ENCODE results near the gene SLC5A4.
"Not testable (repeated sequence)": the region's sequence is repeated elsewhere in the genome, so short reads cannot be mapped to it uniquely, and the experiment has no call there.

Gene SLC5A4

DNA sequence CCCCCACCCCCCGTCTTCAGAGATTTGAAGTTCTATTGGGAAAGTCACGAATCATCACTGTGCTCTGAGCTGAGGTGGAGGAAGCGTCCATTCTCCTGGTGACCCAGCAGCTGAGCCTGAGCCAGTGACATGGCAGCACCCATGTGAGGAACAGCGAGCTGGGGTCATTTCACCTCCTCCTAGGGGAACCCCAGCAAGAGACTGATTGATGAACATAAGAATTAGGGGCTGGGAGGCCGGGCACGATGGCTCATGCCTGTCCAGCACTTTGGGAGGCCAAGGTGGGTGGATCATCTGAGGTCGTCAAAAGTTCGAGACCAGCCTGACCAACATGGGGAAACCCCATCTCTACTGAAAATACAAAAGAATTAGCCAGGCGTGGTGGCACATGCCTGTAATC is 61.8 kb downstream of the SLC5A4 start:
- H2AFZ ChIP-seq; H3K27ac ChIP-seq; H3K4me2 ChIP-seq (ENCODE audit: low read length); H3K4me1 ChIP-seq; H3K9me3 ChIP-seq (ENCODE audit: control insufficient read depth, low read length); H3K9ac ChIP-seq; H3K27me3 ChIP-seq (ENCODE audit: control insufficient read depth, insufficient read depth, low read length); H3K36me3 ChIP-seq (ENCODE audit: control insufficient read depth, insufficient read depth, low read length); H3K4me3 ChIP-seq (ENCODE audit: low read depth, low read length); H3K79me2 ChIP-seq: not testable (repeated sequence)

DNA sequence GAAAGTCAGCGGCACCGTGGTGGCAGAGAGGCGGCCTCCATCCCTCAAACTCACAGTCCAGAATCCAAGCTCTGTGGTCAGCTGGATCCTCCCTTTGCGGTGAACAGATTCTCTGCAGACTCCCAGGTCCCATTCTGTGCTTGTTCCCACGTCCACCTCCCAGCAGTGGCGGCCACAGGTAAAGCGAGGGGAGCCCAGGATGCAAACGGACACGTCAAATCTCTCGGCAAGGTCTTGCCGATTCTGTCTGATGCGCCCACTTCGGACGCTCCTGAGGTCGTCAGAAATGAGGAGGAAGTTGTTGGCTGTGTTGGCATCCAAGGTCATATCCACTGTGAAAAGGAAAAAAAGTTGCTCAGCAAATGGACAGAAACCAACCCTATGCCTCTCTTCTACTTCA is 64.1 kb downstream of the SLC5A4 start:
- not testable (repeated sequence) for H3K9ac ChIP-seq; H3K36me3 ChIP-seq (ENCODE audit: control insufficient read depth, insufficient read depth, low read length); H3K4me1 ChIP-seq; H3K9me3 ChIP-seq (ENCODE audit: control insufficient read depth, low read length); H3K27me3 ChIP-seq (ENCODE audit: control insufficient read depth, insufficient read depth, low read length); H2AFZ ChIP-seq; H3K27ac ChIP-seq; H3K79me2 ChIP-seq; H3K4me2 ChIP-seq (ENCODE audit: low read length); H3K4me3 ChIP-seq (ENCODE audit: low read depth, low read length)

DNA sequence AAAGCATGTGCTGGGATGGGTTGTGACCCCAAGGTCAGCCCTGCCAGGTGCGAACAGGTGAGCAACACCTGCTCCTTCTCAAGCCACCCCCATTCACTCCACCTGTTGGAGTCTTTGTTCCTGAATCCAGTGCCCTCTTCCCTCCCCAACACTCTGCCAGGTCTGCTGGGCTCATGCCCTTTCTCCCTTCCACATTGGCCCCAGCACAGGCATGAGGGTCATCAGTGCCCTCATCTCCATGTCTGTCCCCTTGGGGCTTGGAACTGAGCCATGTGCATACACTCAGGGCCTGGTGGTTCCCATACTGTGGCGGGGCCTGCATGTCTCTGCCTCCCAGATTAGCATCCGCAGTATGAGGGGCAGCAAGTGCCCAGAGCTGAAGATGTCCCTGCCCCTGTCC is 69.3 kb downstream of the SLC5A4 start:
- Histone ChIP-seq H3K79me2 (no peaks in the 10 kb centered on the region), H3K9ac (no peak overlapping the region), H2AFZ (no peak overlapping the region), H3K4me2 (ENCODE audit: low read length) (no peak overlapping the region), H3K27me3 (ENCODE audit: control insufficient read depth, insufficient read depth, low read length) (no peaks in the 10 kb centered on the region), H3K9me3 (ENCODE audit: control insufficient read depth, low read length) (no peaks in the 10 kb centered on the region), H3K4me3 (ENCODE audit: low read depth, low read length) (no peak overlapping the region), H3K36me3 (ENCODE audit: control insufficient read depth, insufficient read depth, low read length) (no peaks in the 10 kb centered on the region), H3K4me1 (no peaks in the 10 kb centered on the region), H3K27ac (no peak overlapping the region)
- TF ChIP-seq, protein P1, sequence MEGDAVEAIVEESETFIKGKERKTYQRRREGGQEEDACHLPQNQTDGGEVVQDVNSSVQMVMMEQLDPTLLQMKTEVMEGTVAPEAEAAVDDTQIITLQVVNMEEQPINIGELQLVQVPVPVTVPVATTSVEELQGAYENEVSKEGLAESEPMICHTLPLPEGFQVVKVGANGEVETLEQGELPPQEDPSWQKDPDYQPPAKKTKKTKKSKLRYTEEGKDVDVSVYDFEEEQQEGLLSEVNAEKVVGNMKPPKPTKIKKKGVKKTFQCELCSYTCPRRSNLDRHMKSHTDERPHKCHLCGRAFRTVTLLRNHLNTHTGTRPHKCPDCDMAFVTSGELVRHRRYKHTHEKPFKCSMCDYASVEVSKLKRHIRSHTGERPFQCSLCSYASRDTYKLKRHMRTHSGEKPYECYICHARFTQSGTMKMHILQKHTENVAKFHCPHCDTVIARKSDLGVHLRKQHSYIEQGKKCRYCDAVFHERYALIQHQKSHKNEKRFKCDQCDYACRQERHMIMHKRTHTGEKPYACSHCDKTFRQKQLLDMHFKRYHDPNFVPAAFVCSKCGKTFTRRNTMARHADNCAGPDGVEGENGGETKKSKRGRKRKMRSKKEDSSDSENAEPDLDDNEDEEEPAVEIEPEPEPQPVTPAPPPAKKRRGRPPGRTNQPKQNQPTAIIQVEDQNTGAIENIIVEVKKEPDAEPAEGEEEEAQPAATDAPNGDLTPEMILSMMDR (IDR thresholded peaks at IDR 0.05): no peak

DNA sequence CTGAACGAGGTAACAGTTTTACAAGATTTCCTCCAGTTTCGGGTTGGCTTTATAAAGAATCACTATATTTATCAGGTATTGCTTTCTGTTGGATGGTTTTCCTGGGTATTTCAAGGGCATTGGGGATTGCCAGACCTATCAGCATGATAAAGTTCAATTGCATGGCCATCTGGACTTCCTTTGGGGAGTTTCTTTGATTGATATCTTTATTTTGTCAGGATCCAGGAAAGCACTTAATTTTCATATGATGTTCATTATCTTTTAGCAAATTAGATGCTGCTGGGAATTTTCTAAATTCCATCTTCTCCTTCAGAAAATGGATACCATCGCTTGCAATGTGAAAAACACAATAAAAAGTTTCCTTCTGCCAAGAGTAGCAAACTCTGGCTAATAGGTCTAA is 71.5 kb downstream of the SLC5A4 start:
- Histone ChIP-seq H3K4me3 (ENCODE audit: low read depth, low read length) (no peak overlapping the region), H3K4me2 (ENCODE audit: low read length) (no peak overlapping the region)
- TF ChIP-seq, protein P1 (IDR thresholded peaks at IDR 0.05): no peak

DNA sequence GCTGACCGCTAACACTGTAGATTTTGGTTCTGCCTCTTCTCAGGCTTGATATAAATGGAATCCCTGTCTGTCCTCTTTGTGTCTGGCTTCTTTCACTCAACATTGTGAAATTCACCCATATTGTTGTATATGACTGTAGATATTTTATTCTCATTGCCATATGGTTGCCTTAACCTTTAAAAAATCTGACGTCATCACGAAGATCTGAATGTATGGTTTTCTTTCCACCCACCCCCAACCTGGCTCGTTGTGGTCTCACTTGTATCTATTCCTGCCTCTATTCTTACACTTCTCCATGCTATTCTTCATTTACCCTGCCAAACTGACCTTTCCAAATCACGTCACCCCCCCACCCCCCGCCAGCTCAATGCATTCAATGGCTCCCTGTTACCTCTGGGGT is 74.1 kb downstream of the SLC5A4 start:
- Histone ChIP-seq H3K9me3 (ENCODE audit: control insufficient read depth, low read length) (no peaks in the 10 kb centered on the region), H2AFZ (no peak overlapping the region), H3K79me2 (no peaks in the 10 kb centered on the region), H3K9ac (no peak overlapping the region), H3K27ac (no peak overlapping the region), H3K36me3 (ENCODE audit: control insufficient read depth, insufficient read depth, low read length) (no peaks in the 10 kb centered on the region), H3K4me3 (ENCODE audit: low read depth, low read length) (no peak overlapping the region), H3K27me3 (ENCODE audit: control insufficient read depth, insufficient read depth, low read length) (no peaks in the 10 kb centered on the region), H3K4me1 (no peaks in the 10 kb centered on the region), H3K4me2 (ENCODE audit: low read length) (no peak overlapping the region)
- TF ChIP-seq, protein P1 (IDR thresholded peaks at IDR 0.05): no peak

More for the DNA sequence above, 71.5 kb downstream of the SLC5A4 start:
- Histone ChIP-seq H3K27ac (no peak overlapping the region), H3K9me3 (ENCODE audit: control insufficient read depth, low read length) (no peaks in the 10 kb centered on the region), H3K27me3 (ENCODE audit: control insufficient read depth, insufficient read depth, low read length) (no peaks in the 10 kb centered on the region), H3K36me3 (ENCODE audit: control insufficient read depth, insufficient read depth, low read length) (no peaks in the 10 kb centered on the region), H3K9ac (no peak overlapping the region), H3K4me1 (no peaks in the 10 kb centered on the region), H2AFZ (no peak overlapping the region), H3K79me2 (no peaks in the 10 kb centered on the region)

DNA sequence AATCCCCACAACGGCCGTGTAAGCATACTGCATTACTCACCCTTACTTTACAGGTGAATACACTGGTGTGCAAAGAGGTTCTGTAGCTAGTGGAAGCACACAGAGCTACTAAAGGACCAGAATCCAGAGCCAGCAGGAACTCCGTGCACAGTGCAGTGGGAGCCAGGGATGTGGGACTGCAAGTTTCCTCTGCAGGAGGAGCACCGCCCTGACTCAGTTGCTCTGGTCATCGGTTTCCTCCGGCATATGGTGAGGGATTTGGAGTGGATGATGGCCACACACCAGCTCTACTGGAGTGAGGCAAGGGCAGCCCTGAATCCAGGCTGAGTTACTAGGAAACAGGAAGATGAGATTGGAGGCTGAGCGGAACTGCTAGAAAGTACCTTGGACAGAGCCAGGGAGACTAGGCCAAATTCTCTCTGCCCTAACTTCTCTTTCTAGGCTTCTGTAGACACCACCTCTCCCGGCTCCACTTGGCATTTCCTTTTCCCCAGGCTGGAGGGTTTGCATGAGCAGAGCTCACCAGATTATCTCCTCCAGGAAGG is 77.9 kb downstream of the SLC5A4 start:
- no peaks in the 10 kb centered on the region for H3K9me3 ChIP-seq (ENCODE audit: control insufficient read depth, low read length)

More for the DNA sequence above, 77.9 kb downstream of the SLC5A4 start:
- H3K36me3 ChIP-seq (ENCODE audit: control insufficient read depth, insufficient read depth, low read length): no peaks in the 10 kb centered on the region
- H3K4me1 ChIP-seq: no peaks in the 10 kb centered on the region
- TF ChIP-seq, protein P1 (IDR thresholded peaks at IDR 0.05): no peak
- no peaks in the 10 kb centered on the region for H3K79me2 ChIP-seq
- no peaks in the 10 kb centered on the region for H3K27me3 ChIP-seq (ENCODE audit: control insufficient read depth, insufficient read depth, low read length)
- no peak overlapping the region for H3K9ac ChIP-seq
- no peak overlapping the region for H2AFZ ChIP-seq
- no peak overlapping the region for H3K4me2 ChIP-seq (ENCODE audit: low read length)
- no peak overlapping the region for H3K4me3 ChIP-seq (ENCODE audit: low read depth, low read length)
- no peak overlapping the region for H3K27ac ChIP-seq

Measured in parathyroid adenoma (tissue), 2 donors.